Inflammatory macrophage treated with lipopolysaccharide for 1 hour (primary cell): ENCODE results near the gene CIROP.

Experiments
- DNase-seq, 2 donors: peaks; one replicate each; pipeline ENCODE4 v3.0.0-alpha.2; 2020 to 2022

Gene CIROP

DNA sequence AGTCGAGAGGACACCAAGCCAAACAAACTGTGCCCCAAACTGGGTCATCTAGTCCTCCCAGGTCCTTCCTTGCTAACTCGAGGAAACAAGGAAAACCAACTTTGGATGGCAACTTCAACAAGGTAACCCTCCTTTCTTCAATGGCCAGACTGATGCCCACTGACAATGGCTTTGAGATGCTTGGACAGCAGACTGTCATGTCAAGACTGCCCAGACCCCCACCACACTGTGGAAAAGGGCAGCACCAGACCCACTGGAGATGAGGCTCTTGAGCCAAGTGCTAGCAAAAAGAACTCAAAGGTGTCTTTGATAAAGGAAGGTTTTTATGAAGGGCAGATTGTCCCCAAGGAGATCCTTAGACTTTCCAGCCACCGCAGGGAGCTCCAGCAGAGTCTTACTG is 38.4 kb downstream of the CIROP start:
- DNase-seq = no peak

DNA sequence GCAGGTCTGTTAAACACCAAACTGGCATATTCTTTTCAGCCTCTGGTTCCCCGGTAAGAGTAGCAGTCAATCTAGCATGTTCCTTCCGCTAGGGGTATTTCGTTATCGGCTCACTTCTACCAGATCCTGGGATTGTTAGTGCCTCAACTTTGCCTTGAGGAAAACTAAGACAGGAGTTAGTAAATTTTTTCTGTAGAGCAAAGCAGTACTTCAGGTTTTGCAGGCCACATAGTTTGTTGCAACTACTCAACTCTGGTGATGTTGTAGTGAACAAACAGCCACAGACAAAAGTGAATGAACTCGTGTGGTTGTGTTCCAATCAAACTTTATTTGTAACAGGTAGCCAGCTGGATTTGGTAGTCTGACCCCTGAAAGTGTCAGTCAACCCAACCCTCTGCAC is 41.2 kb downstream of the CIROP start:
- DNase-seq = no peak

DNA sequence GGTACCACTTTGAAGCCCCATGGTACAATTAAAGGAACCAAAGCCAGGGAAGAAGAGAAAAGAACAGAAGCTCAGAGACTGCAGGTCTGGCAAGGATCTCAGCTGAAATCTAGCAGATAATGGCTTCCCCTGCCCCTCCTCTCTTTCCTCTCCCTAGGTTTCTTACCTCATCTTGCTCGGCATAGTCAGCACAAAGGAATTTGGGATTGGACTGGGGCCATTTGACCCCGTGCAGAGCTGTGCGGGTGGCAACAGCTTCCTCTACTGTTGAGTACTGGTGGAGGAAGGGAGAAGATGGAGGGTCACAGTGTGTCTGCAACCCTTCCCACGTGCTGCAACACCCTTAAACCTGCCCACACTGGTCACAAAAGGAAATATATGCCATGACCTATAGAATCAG is 42.8 kb downstream of the CIROP start:
- peak in 1 of 2 donors; percentile 57 for DNase-seq

DNA sequence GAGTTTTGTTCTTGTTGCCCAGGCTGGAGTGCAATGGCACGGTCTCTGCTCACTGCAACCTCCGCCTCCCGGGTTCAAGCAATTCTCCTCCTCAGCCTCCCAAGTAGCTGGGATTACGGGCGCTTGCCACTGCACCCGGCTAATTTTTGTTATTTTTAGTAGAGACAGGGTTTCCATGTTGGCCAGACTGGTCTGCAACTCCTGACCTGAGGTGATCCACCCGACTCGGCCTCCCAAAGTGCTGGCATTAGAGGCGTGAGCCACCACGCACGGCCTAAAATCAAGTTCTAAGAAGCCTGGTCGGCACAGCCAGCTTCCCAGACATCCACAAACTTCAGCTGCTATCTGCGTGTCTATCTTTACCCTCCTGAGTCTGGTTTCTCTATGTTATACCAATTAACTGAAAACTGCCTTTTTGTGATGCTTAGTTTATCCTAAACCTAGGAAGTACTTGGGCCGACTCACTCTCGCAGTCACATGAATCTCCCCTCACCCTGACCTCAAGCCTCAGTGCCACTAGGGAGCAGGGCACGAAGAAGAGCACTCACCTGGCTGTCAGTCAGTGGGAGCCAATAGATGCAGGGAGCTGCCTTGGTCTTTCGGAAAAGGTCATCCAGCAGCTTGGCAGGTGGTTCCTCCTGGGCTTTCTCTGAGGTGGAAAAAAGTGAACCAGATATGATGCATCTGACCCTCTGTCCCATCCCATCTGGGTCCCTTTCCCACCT is 44.1 kb downstream of the CIROP start:
- no peak for DNase-seq

DNA sequence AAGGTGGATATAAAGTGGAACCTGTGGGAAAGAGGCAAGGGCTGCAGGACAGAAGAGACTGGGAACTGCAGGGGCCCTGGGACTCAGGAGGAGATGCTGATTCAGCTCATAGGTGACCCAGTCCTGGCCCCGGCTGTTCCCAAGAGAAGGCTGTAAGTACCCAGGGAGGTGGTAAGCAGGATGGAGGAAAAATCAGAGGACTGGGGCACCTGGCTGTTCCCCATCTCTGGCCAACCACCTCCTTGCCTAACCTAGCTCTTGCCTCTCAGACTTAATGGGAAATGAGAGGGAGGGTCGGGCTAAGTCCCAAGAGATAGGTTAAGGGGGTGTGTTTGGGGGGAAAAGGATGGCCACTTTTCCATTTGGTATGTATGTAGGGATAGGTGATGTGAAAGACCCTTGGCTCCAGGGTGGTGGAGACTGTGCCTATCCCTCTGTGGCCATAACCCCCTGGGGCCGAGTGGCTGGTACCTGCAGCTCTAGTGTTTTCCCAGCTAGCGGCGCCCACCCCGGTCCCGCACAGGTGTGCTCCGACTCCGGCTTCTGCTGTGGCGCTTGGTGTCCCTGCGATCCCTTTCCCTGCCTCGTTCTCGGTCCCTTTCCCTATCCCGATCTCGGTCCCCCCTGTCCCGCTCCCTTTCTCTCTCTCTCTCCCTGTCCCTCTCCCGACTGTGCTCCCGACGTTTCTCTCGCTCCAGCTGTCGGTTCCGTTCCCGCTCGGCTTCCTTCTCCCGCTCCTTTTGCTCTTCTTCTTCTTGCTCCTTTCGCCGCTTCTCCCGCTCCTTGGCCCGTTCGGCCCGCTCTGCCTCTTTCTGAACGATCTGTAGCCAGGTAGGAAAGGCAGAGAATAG is 45.9 kb downstream of the CIROP start:
- no peak for DNase-seq

DNA sequence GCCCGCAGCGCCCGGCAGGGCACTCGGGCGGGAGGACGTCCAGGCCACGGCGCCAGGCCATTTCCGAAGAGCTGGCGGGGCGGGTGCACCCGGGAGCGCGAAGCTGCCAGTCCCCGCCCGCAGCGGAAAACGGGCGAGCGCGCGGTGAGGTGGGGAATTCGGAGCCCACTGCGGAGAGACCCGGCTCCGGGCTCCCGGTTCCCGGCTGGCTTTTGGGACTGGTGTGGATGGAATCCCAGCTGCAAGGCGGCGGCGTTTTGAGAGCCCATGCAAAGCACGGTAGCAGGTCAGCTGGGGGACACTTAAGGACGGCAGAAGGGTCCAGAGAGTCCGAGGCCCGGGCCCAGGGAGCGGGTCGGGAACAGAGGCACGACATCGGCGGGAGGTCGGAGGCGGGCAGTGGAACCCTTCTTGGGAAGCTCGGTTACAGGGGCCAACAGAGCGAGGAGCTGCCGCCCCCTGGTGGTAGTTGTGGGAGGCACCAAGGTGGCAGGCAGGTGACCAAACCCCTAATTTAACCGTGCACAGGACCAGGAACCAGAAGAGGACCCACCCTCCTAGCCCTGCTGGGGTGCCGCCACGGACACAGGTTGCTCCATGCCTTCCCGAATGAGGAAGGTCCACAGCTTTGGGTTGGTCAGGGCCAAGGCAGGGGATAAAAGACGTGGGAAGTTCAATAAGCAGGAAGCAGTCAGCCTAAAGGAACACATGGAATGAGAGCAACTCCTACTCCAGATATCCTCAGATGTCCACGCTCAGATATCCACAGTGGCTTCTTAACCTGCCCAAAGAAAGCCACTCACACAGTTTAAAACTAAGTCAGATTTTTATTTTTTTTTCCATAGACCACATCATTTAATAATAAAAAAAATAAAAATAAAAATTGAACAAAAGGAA is 46.8 kb downstream of the CIROP start:
- DNase-seq = peak; percentile 33 to 86

DNA sequence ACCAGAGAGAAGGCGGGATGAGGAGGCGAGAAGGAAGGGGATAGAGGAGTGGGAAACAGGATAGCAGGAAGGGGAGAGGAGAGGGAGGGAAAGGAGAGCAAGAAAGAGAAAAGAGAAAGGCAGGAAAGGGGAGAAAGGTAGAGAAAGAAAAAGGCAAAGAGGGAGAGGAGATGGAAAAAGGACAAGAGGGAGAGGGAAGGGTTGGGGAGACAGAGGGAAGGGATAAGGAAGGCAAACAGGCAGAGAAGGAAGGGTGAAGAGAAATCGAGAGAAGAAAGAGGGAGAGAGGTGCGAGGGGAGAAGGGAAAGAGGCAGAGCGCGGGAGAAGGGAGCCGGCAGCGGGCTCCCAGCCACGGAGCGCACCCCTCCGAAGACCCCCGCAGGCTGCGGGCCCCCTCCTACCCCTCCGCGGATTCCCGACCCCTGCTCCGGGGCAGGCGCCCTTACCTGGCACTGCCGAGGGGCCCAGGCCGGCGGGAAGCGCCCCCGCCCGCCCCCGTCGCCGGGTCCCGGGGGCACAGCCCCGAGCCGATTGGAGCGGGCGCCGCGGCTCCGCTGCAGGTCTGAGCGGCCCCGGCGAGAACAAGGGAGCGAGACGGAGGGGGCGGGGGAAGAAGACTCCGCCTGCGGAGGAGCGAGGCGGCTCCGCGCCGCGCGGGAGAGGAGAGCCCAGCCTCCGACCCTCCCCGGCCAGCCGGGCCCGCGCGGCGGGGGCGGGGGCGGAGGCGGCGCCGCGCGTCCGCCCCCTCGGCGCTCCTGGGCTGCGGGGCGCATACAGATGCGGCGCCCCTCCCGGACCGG is 47.6 kb downstream of the CIROP start, which contains the start of gene CDH24:
CDH24 (minus strand) TSS at position 565 of the 801 bp plus-strand sequence. CDS start 1,787 bp downstream, outside the sequence.
- peak in 1 of 2 donors; percentile 36 for DNase-seq

DNA sequence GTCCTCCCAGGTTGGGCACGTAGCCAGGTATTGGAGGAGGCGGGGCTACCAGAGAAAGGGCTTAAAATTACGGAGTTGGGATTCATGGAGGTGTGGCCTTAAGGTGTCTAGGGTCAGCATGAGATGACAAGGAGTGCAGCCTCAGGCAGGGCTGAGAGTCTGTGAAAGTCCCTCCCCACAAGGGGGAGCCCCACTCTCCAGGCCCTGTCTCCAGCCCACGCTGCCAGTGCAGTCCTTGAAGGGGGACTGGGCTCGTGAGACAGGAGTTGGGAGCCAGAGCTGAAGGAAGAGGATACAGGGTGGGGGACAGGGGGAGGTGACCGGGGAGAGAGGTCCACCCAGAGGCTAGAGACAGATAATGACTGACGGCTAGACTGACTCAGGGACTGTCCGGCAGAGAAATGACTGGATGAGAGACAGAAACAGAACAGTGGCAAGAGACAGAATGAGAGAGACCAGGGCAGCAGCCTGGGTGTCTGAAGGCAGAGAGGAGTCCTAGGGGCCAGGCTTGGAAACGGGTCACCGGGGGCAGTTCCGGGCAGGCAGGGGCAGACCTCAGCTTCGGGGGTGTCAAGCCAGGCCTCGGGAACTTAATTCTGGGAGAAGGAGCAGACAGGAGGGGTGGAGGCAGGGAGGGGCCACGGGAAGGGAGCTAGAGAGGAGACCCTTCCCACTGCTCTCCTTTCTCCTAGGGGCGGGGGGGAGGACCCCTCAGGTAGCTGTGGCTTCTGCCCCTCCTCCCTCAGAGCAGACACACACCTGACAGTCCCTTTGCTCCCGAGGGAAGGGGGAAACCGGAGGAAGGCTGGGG is 48.4 kb downstream of the CIROP start:
- peak; percentile 65 to 77 for DNase-seq

DNA sequence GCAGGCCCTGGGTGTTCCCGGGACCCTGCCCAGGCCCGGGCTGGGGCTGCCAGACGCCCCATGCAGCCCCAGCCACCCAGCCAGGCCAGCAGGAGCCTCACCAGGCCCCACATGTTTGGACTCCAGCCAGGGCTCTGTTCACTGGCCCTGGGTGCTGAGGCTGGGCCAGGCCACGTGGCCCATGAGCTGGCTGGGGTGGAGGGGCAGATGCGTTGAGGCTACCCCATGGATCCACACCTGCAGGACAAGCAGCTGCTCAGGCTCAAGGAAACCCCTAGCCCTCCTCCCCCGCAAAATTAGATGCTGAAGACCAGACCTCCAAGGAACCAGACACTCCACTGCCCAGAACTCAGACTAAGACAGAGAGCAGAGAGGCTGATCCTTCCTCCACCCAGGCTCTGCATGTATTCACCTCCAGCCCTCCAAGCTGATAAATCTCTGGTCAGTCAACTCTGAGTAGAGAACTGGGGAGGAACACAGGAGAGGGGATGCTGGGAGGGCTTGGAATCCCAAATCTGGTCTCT is 49.1 kb downstream of the CIROP start:
- no peak for DNase-seq

DNA sequence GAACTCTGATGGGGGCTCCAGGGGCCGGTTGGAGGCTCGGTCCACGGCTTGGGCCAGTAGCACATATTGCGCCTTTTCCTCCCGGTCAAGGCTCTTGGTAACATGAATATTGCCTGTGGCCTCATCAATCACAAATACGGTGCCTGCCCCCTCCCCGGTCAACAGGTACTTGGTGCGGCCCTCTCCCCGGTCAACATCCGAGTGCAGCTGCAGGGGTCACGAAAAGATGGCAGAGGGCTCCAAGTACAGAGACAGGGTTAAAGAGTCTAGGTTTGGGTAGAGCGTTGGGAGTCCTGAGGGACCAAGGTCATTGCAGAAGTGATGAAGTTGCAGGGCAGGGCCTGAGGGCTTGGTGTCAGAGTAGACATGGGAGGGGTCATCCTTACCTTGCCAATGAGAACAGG is 49.6 kb downstream of the CIROP start:
- no peak for DNase-seq

DNA sequence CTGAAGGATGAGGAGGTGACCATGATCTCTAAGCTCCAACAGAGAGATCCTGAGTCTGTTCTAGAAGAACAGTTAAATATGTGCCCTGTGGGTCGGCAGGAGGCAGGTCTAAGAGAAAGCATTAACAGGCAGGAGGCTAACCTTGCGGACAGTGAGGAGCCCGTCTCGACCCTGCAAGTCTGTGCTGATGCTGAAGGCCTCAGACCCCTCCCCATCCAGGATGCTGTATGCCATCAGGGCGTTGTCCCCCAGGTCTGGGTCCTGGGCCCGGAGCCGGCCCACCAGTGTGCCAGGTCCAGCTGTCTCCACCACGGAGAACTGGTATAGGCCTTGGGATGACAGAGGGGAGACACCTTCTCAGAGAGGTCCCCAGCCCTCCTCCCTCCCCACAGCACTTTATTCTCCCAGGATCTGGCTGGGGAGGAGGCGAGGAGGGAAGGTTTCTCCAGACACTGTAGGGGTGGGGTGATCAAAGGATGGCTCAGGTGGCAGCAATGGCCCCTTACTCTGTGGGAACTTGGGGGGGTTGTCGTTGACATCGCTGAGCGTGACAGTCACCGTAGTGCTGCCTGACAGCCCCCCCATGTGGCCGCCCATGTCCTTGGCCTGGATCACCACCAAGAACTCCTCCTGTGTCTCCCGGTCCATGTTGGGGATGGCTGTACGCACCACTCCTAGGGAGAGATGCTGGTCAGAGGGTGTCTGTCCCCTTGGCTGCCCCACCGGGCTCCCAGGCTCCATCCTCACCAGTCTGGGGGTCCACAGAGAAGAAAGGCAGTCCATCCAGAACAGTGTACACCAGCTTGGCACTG is 50.6 kb downstream of the CIROP start:
- DNase-seq = no peak

DNA sequence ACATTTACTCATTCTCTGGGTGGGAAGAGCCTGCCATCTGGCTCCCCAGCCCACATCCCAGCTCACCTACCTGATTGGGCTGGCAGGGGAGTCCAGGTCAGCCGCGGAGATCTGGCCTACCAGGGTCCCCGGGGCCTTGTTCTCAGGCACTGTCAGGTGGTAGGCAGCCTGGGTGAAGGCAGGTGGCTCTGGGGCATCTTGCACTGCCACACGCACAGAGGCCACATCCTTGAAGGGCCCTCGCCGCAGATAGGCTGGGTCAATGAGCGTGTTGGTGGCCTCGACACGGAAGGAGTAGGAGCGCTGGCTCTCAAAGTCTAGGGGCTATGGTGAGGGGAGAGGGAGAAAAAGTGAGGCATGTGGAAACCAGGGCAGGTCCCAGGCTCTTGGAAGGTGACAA is 51.4 kb downstream of the CIROP start:
- DNase-seq = no peak

DNA sequence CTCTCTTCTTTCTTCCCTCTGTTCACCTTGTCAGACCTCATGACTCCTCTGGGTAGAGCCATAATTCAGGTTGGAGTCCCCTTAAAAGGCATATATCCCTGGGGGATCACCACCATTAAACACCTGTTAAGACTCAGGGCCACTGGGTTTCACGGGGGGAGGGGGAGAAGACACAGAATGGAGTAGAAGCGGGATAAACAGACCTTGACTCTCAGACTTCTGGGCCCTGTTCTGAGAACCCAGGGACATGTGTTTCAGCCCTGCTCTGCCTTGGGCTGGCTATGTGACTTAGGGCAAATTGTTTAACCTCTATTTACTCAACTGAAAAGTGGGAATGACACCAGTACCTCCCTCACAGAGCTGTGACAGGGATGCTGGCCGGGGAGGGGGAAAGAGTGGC is 52.1 kb downstream of the CIROP start:
- no peak for DNase-seq

DNA sequence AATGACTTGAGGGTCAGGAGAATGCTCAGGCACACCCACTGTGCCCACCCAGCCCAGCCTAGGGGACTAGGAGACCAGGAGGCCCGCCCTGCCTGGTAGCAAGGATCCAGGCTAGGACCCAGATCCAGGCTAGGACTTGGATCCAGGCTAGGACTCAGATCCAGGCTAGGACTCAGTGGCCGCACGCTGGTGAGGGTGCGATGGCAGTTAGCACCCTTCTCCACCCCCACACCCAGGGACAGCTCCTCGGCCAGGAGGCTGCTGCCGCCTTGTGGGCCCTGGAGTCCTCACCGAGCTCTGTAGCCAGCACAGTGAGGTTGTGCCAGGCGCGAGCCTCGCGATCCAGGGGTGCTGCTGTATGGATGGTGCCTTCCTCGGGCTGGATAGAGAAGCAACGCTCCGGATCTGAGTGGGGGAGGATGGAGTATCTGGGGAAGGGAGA is 52.6 kb downstream of the CIROP start:
- DNase-seq = no peak

DNA sequence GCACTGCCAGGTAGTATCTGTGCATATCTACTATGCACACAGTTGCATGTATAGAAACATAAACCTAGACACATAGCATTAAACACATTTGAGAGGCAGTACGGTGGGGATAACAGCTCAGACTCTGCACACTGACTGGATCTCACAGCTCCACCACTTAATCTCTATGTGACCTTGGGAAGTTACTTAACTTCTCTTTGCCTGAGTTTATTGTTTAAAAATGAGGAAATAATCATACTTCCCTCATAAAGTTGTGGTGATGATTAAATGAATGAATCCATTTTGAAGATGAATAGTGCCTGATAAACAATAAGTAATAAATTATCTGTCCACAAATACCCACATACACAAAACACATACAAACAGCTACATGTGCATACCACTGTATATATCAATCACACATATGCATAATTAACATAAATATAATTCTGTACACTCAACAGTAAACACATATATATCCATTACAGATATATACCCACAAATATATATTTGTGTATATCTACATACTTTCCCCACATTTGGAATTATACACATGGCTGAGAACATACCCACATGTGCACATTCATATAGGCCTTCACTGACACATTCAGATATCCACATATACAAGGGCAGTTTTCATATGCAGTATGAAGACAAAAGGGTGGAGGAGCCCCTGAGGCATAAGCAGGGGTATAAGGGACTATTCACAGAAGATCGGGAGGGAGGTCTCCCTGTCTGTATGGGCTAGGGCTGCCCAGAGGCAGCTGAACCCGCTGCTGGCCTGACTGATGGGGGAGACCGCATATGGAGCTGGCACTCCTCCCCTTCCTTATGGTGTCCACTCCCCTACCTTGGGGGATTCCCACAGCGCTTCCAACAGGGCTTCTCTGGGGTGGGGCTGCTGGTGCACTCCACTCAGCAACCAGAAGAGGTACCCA is 53.4 kb downstream of the CIROP start:
- peak; percentile 16 to 25 for DNase-seq
